Activated T-cell treated with anti-CD3 and anti-CD28 coated beads for 48 hours (primary cell): ENCODE data around the gene C17orf100.
"Not testable (repeated sequence)": the region's sequence is repeated elsewhere in the genome, so short reads cannot be mapped to it uniquely, and the experiment has no call there.

Source experiments
- DNase-seq: peaks from one replicate; pipeline ENCODE4 v3.0.0-alpha.2; 2020; ENCODE audit warnings: low read depth

Gene C17orf100

DNA sequence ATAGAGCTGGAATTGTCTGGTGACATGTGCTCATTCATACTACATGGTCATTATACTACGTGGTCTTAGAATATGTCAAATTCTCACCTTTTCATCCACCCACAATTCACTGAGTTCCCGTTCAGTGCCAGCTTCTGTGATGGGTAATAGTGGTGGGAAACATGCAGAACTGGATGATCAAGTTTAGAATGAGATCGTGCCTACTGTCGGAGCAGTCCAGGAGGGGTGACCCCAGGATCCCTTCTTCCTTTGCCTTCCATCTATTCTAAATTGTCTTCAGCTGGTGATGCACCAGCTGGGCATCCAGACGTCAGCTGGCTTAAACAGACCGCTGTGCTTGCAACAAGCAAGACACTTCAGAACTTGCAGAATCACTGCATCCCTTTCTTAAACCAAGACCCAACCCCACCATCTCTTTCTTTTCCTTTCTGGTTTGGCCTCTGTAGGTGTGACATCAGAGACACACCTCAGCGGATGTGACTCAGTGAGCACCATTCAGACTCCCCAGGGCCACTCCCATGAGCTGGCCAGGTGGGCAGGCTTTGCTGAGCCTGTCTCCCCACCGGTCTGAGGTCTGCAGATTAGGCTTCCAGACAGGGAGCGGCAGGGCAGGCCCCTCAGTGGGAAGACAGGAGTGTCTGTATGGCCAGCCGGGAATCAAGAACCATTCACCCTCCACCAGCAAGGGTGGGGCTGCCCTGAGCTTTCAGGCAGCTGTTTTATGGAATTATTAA lies 18.1 kb downstream of the C17orf100 start:
- DNase-seq: no peak

DNA sequence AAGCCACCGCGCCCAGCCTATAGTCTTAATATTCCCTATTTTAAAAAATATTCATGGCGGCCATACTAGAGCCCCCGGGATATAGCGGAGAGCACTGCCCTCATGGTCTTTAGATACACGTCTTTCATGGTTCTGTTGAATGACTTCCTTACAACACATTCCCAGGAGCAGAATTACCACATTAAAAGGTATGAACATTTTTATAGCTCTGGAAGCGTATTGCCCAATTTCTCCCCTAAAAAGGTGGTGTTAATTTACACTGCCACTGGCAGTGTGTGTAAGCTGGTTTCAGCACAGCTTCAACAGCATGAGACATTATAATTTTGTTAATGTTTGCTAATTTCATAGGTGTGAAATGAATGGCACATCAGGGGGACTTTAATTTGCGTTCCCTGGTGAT lies 19.0 kb downstream of the C17orf100 start:
- DNase-seq: no peak

DNA sequence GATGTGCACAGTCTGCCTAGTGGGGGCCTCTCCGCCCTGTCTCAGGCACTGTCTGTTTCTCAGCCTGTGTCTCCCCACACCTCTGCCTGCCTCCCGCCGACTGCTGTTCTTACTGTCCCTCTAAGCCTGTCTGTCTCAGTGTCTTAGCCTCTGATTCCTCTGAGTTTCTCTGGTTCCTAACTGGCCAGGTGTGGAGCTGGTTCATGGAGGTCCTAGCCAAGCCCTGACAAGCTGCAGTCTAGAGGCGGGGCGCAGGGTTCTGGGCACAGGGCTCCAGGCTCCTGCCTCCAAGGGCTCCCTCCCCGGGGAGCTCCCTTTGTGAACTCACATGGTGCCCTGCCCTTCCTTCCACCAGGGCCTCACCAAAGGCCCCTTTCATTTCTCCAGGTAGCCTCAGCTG lies 19.4 kb downstream of the C17orf100 start:
- DNase-seq: no peak

DNA sequence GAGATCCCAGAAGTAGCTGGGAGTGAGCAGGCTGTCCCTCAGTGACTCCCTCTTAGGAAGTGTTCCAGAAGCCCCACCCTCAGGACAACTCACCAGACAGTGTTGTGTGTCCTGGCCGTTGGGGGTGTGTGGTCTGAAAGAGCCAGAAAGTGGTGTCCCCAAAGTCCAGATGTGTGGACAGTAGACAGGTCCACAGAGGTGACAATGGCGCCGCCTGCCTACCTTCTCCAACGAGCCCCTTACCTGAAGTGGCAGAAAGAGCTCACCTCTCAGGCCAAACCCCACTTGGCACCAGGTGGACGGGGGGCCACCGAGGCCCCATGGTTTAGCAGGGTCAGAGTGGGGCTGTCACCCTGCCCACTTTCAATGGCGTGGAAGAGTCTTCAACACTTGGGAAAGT lies 19.9 kb downstream of the C17orf100 start:
- no peak for DNase-seq

DNA sequence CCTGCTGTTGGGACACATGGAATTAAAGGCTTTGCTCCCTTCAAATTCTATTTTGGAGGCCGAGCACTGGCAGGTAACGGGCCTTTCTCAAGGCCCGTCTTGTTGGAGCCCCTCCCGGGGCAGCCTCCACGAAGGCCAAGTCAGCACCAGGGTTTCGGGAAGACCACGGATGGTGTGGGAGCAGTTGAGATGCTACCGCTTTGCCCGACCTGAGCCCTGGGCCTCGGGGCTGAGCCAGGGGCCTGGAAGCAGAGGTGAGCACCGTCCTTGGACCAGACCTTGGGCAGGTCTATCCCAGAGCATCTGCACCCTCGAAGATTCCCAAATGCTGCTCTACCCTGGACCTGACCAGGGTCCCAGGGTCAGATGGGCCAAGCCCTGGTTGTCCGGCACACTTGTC lies 23.0 kb downstream of the C17orf100 start:
- no peak for DNase-seq

DNA sequence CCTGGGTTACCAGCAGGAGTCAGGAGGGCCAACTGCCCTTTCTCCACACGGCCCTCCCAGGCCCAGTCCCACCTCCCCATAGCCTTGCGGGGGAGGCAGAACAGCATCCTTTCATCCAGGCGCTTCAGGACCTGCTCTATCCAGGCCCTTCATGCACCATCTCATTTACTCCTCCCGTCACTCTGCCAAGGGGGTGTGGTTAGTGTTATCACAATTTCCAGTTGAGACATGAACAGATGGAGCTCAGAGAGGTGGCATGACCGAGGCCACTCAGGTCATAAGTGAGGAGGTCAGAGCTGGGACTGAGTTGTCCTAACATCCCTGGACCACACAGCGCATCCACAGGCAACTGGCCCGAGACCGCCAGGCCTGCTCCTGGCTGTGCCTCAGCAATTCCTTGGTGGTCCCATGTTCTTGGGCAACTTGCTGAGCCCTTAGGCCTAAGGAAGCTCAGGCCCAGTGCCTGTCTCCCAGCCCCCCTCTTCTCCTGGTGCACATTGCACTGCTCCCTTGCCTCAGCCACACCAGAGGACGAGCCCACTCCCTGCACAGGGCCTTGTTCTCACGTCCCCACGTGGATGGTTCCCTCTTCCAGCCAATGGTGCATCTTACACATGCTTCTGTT lies 23.8 kb downstream of the C17orf100 start:
- DNase-seq: no peak

DNA sequence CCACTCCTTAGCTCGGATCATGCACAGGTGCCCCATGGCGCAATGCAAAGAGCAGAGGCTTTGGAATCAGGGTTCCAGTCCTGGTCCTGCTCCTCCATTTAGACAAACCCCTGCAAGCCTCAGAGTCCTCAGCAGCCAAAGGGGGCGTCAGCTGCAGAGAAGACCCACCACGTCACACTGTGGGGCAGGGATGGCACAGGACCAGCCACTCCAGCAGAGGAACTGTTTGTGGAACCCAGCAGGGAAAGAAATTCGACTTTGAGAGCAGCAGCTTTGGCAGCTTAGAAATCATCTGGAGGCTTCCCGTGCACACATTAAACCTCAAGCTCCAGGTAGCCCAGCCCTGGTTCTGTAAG lies 25.2 kb downstream of the C17orf100 start:
- no peak for DNase-seq

DNA sequence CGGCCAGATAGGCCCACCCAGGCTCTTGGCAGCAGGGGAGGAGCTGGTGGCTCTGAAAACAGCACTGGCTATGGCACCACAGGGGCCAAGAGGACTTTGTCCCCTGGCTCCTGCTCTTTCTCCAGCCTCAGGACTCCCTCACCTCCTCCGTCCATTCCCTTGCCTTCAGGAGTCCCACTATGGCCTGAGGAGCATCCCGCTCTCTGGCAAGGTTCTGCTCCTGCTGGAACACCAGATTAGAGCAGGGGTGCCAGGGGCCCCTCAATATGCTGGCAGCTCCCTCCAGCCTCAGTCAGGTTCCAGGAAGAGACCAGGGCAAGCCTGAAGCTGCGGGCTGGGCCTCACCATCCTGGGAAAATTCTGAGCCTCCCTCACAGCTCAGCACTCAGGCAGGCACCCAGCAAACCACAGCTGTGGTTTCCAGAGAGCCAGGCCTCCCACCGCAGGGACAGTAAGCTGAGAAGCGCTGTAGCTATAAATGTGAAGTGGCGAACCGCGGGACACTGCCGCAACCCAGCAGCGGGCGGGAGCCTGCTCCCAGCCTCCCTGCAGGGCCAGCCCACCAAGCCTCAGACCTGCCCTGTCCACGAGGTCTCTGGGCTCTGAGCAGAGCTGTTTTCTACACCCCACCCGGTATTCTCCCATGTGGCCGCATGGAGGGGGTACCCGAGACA lies 25.7 kb downstream of the C17orf100 start:
- no peak for DNase-seq

DNA sequence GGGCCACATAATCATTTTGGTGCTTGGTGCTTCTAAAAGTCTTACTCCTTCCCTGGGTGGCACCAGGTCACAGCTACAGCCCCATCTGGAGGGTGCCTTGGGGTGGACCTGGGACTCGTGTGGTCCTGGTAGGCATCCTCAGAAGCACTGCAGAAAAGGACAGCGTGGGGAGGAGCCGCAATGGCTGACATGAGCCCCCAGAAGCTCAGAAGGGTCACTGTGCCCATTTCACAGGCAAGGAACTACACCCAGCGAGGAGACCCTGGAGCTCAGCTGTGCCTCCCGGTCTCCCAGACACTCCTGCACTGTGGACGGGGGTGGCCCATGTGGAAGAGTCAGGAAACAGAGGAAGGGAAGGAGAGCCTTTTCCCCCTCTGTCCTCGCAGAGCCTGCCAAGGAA lies 26.4 kb downstream of the C17orf100 start:
- no peak for DNase-seq

DNA sequence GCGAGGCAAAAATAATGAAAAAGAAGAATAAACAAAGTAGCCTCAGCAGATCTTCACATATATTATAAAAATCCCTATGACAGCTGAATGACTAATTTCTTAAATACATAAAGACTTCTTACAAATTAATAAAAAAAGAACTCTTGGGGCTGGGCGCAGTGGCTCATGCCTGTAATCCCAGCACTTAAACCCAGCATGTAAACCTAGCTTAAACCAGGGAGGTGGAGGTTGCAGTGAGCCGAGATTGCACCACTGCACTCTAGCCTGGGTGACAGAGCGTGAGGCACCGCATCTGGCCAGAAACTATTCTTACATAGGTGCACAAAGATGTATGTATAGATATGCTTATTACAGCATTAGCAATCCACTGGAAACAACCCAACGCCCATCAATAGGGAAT lies 27.7 kb downstream of the C17orf100 start:
- no peak for DNase-seq

DNA sequence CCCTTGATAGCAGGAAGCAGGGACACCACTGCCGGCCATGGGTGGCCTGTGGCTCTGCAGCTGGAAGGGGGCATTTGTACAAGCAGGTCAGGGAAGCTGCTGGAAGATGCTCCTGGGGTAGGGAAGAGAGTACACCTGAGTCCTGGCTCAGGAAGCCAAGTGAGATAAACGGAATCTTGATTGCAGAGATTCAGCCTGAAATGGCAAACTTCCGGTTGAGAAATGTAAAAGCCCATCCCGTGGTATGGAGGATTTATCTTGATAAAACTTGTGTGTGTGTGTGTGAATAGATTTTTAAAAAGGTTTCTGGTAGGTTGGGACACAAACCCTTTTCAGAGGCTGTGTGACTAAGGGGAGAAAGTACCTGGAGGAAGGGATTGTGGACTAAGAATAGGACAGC lies 29.6 kb downstream of the C17orf100 start:
- DNase-seq: no peak

DNA sequence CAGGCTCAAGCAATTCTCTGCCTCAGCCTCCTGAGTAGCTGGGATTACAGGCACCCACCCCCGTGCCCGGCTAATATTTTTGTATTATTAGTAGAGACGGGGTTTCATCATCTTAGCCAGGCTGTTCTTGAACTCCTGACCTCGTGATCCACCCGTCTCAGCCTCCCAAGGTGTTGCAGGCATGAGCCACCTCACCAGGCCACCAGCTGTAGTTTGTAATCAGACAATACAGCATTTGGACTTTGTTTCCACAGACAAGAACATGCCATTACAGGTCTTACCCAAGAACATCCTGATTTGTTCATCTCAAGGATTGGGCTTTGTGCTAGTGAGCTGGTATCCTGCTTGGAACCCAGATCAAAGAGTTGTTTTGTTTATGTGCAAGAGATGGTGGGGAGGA lies 30.1 kb downstream of the C17orf100 start:
- no peak for DNase-seq

DNA sequence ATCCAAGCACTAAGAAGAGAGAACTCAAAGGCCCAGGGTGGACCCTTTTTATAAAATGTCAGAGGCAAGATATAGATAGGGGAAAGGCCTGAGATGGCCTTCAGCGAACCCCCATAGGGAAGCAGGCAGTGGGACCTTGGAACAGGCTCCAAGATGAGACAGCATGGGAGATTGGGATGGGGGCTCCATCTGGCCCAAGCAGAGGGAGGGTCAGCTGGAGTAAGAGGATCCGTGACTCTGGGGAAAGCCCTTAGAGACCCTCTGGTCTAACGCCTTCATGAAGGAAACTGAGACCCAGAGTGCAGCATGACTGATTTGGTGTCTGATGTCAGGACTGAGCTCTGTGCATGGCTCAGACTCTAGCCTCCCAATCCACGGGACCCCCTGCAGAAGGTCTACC lies 30.8 kb downstream of the C17orf100 start:
- no peak for DNase-seq

DNA sequence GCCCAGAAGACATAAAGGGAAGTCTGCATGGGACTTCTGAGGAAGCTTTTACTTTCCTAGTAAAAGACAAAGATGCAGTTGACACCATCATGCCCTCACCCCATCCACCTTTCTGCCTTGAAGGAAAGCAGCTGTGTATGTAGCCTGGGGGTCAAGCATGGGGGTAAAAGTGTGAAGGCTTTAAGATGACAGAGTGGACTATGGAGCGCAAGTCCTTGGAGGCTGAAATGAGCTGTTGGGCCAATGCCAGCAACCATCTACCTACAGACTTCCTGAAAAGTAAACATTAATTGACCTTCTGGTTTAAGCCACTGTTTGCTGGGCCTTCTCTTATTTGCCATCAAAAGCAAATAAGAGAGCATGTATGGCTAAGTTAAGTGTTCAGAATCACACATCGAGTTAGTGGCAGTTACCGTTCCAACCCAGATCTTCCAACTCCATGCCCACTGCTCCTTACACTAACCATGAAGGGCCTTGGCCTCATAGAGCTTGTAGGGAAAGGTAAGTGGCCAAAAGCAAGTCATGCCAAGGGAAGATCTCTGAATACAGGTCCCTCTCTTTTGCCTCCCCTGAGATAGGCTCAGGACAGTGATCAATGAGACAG lies 31.6 kb downstream of the C17orf100 start:
- no peak for DNase-seq

DNA sequence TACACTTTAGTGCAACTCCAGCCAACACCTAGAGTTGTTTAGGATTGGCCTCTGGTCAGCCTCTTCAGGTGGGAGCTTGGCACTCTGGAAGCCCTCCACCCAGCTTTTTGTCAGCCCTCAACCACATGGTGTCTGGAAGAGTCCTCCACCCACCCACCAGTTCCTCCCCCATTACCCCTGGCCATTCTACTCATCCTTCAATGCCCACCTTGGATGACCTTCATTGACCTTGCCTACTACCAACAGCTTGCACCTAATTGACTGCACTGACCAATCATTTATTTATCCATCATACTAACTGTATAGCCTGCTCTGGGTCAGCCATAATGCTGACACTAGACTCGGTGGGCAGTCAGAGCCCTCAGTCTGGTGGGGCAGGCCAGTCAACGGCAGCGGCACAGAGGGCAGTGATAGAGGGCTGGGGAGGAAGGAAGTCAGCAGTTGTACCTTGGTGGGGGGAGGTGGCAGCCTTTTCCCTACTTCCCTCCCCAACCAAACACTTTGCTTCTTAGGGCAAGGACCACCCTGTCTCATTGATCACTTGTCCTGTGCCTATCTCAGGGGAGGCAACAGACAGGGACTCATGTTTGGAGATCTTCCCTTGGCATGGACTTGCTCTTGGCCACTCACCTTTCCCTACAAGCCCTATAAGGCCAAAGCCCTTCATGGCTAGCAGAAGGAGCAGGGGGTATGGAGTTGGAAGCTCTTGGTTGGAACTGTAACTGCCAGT lies 32.3 kb downstream of the C17orf100 start:
- DNase-seq: no peak

DNA sequence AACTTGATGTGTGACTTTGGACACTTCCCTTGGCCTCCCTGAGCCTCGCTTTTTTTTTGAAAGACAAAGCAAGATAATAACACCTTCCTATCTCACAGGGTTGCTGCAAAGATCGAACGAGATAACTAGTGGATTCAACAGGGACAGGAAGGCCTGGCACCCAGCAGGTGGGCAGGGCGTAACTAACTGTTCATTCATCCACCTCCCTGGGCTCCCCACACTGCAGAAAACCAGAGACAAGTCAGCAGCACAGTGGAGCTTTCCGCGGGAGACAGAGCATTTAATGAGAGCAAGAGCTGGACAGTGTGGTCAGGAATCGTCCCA lies 32.9 kb downstream of the C17orf100 start:
- no peak for DNase-seq

DNA sequence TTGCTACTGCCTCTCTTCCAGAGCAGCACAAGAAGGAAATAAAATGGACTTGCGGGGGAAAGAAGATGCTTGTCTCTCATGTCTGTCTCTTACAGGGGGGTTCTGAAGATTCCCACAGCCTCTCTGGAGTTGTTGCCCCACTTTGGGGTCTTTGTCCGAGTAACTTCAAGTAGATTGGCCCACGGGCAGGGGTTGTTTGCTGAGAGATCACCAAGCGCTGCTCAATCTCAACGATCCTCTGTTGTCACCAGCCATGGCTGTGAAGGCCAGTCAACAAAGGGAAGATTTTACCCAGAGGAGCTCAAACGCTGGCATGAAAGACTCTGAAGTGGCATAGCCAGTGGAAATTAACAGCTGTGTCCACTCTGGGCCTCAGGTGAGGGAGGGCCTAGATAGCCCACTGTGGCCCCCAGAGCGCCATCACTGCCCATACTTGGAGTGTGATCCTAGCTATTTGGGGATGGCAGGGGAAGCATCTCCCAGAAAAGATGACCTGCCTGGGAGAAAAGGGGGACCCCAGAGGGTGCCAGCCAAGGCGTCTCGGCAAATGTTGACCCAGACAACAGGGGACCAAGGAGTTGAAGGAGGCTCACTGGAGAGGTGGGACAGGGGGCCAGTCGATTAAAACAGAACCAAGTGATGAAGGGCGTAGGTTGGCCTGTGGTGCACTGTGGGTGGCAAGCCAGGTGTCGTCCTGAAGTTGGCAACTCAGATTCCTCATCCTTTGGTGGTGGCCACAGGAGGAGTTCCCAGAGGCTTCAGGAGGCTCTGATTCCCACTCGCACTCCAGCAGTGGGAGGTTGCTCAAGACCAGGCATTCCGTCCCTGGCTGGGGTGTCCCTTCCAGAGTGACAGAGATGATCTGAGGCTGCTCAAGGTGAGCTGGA lies 33.6 kb downstream of the C17orf100 start:
- DNase-seq: no peak

DNA sequence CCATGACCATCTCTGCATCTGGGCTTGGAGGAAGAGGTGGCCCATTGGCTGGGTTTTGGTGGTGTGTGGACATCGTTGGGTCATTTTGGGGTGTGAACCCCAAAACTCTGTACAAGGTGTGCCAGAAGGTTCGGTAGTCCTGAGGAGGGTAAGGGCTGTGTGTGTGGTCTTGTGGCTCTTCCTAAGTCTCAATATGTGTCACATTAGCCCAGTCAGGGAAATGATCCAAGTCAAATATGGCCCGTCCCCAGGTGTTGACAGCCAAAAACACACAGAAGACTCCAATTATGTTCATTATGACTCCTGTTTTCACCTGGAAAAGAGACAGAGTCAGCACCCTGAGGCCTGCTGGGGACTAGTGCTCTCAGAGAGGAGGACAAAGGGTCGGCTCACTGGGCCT lies 34.5 kb downstream of the C17orf100 start:
- DNase-seq: no peak

DNA sequence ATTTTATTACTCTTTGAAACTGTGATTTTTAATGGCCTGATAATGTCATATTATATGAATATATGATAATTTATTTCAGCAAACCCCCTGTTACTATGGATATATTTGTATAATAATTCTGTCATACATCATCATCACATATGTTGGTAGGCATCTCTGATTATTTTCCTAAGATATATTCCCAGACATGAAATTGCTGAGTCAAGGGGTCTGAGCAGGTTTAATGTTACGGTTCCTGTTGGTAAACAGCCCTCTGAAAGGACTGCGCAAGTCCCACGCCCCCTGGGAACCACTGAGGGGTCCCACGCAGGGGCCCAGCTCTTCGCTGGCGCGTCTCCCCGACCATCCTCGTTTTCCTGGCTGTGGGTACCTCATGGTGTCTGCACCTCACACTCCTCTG lies 37.4 kb downstream of the C17orf100 start:
- DNase-seq: no peak

DNA sequence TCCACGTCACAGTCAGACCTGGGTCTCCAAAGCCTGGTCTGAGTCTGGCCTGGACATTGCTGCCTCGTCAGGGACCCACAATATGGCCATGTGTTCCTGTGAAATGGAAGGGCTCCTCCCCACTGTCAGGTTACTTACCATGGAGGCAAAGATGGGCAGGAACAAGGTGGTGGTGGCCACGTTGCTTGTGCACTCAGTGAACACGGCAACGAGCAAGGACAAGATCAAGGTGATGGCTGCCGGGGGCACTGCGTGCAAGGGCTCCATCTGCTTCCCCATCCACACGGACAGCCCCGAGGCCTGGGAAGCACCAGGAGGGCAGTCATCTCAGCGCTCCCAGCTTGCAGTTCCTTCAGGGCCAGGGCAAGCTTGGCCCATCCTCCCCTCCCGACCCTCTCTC lies 39.1 kb downstream of the C17orf100 start:
- no peak for DNase-seq

DNA sequence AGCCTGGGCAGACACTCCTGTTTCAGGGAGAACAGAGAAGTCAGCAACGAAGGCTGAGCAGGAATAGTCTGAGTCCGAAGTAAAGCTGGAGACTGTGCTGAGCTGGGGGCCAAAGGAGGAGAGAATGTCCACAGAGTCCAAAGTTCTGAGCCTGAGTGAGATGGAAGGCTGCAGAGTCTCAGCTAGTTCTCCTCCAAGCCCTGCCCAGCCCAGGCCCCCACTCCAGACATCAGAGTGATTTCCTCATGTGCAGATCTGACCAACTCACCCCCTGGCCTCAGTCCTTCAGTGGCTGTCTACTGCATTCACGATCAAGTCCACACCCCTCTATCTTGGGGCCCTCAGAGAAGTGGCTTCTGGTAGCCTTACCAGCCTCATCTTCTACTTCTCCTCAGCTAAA lies 40.0 kb downstream of the C17orf100 start:
- no peak for DNase-seq

DNA sequence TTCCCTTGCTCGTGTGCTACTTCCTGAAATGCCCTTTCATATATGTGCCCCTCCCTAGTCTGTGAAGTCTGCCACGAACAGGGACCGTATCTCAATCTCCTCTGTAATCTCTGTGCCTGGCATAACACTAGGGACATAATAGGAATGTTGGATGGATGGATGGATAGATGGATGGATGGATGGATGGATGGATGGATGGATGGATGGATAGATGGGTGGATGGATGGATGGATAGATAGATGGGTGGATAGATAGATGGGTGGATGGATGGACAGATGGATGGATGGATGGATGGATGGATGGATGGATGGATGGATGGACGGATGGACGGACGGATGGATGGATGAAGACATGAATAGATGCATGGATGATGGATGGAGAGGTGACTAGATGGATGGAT lies 40.4 kb downstream of the C17orf100 start:
- DNase-seq: not testable (repeated sequence)
